ENCODE data around the gene LYAR.

LYAR gene

GRCh38 chr4:4289941-4290850 lies at the start of gene LYAR, which contains the start of gene ZBTB49:
LYAR (minus strand) TSS chr4:4290154; CDS start chr4:4283742, 6,412 bp downstream.
ZBTB49 (plus strand) TSS chr4:4290251; CDS start chr4:4299946, 9,695 bp downstream.
- DNase-seq: peak; percentile 94 to 96 (median 95)

GRCh38 chr4:4339504-4340085 lies 49.6 kb upstream of the LYAR start:
- DNase-seq: no peak

DNA sequence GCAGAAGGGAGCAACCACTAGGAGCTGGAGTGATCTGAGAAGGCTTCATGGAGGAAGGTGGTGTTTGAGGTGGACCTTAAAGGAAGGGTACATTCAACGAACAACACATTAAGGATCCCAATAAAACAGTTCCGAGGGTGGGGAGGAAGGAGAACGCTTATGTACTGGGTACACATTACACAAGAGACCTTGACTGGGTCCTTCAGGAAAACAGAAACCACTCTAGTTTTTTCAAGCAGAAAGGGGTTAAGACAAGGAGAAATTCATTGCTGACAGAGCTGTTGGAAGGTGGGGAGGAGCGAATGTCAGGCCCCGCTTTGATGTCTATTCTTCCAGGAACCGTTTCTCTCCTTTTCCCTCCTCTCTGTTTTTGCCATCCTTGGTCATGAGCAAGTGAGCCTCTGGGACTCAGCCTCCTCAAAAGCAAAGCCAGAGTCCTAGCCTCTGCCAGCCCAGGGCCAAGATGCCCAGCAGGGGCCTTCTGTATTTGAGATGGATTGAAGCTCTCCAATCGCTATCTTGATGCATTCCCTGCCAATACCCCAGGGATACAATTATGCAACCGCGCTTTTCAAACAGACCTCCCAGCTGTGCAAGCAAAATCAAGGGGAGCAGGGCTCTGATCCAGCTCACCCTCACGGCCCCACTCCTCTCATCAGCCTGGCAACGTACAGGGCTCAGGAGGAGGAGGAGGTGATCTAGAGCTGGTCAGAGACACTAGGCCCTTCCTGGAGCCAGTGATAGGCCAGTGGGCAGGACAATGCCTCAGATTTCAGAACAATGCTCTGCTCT lies 48.5 kb upstream of the LYAR start:
- DNase-seq: no peak

DNA sequence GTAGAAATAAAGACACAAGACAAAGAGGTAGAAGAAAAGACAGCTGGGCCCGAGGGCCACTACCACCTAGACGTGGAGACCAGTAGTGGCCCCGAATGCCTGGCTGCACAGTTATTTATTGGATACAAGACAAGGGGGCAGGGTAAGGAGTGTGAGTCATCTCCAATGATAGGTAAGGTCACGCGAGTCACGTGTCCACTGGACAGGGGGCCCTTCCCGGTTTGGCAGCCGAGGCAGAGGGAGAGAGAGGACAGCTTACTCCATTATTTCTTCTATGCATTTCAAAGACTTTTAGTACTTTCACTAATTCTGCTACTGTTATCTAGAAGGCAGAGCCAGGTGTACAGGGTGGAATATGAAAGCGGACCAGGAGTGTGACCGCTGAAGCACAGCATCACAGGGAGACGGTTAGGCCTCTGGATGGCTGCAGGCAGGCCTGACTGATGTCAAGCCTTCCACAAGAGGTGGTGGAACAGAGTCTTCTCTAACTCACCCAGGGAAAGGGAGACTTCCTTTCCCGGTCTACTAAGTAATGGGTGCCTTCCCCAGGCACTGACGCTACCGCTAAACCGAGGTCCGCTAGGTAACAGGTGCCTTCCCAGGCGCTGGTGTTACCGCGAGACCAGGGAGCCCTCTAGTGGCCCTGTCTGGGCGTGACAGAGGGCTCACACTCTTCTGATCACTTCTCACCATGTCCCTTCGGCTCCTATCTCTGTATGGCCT lies 45.0 kb upstream of the LYAR start:
- peak; percentile 52 to 69 (median 59) for DNase-seq

- peak in 2 of 3 donors; percentile 7 to 33 for DNase-seq
Observed at GRCh38 chr4:4333265-4333706, 43.3 kb upstream of the LYAR start.

DNA sequence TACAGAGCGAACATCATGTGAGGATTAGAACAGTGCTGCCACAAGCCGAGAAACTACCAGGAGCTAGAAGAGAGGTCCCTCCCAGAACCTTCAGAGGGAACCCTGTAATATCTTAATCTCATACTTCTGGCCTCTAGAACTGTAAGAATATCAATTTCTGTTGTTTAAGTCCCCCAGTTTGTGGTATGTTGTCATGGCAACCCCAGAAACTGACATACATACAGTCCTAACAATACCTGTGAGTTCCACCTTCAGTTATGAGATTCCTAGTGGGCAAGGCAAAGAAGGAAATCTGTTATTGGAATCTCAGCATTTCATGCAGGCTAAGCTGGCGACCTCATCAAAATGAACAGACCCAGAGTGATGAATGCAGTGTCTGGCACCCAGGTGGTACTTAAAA lies 42.6 kb upstream of the LYAR start:
- DNase-seq: no peak

DNA sequence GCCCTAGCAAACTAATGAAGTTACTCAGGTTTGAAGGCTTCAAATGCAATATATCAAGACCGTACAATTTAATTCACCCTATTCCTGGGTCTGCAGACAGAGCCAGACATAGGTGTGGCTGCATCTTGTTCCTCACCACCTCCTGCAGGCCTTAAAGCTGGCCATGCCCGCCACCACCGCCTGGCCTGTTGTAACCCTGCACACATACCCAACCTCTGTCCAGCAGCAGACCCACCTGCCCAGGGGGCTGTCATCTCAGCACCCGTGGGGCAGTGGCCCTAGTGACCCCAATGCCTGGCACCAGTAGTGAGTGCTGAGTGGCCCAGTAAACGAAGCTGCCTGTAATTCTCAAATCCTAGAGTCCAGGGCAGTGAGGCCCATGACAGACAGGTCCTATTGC lies 40.8 kb upstream of the LYAR start:
- DNase-seq: no peak

DNA sequence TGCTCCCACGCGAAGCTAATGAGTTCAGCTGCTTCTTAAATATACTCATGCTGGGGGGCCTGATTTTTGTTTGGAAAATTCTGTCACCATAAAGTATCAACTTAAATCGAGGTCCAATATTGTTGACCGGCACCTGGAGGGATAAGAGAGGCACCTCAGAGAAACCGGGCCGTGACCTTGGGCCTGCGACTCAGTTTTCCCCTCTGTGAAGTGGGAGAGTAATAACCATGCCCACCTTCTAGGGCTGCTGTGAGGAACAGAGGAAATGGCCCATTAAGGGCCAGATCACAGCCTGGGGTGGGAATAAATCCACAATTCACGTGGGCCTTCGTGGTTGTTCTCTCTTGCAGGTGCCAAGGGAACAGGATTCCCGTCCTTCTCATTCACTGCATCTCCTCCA lies 39.5 kb upstream of the LYAR start:
- no peak for DNase-seq

DNA sequence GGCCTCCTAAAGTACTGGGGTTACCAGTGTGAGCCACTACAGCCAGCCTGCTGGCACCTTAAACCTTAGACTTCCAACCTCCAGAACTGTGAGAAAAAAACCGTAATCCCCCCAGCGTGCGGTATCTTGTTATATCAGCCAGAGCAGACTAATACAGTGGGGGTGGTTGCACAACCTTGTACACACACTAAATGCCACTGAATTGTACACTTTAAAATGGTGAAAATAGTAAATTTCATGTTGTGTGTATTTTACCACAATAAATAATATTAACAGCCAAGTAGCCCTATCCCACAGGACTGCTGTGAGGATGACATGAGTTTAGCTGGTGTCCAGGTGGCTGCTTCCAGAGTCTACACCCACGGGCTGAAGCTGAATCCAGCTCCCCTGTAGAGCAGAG lies 38.9 kb upstream of the LYAR start:
- DNase-seq: no peak

DNA sequence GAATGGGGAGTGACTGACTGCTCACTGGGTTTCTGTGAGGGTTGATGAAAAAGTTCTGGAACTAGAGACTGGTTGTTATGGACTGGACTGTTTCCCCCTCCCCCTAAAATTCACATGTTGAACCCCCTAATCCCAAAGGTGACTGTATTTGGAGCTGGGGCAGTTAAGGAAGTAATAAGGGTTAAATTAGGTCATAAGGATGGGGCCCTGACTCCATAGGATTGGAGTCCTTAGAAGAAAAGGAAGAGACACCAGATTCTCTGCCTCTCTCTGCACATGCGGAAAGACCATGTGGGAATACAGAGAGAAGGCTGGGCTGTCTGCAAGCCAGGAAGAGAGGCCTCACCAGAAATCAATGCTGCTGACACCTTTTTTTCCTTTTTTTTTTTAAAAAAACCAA lies 38.3 kb upstream of the LYAR start:
- DNase-seq: no peak

DNA sequence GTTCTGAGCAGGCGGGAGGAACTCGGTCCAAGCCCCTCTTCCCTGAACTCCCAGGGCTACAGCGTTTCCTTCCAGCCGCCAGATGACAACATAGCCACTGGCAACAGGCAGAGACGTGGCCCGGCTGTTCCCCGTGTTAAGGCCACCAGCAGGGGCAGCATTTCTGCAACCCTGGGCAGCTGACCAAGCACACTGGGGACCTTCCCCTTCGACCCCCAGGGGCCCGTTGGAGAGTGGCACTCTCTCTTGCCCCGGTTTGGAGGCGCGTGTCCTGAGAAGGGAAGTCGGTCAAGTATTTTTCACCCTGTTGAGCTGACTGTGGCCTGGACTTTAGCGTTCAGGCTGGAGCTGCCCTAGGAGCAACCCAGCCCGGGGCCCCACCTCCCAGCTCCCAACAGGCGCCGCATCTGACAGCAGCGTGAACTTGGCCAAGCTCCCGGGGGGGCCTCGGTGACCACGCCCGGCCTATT lies 37.7 kb upstream of the LYAR start:
- peak in 2 of 3 donors; percentile 27 to 41 for DNase-seq

DNA sequence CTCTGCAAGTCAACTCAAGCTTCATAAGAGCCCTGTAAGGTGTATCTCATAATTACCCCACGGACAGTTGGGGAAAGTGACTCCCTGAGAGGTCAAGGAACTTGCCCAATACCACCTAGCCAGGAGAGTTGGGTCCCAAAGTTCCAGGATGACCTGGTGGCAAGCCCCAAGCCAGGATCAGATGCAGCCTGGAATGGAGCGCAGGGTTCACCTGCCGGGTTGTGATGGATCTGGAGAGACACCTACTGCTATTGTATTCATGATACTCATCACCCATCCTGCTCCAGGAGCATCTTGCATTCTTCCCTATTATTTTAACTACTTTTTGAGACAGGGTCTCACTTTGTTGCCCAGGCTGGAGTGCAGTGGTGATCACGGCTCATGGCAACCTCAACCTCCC lies 36.2 kb upstream of the LYAR start:
- no peak for DNase-seq

GRCh38 chr4:4325321-4325720 lies 35.4 kb upstream of the LYAR start:
- no peak for DNase-seq

- DNase-seq: no peak
Observed at GRCh38 chr4:4323705-4324534, 34.0 kb upstream of the LYAR start.

DNA sequence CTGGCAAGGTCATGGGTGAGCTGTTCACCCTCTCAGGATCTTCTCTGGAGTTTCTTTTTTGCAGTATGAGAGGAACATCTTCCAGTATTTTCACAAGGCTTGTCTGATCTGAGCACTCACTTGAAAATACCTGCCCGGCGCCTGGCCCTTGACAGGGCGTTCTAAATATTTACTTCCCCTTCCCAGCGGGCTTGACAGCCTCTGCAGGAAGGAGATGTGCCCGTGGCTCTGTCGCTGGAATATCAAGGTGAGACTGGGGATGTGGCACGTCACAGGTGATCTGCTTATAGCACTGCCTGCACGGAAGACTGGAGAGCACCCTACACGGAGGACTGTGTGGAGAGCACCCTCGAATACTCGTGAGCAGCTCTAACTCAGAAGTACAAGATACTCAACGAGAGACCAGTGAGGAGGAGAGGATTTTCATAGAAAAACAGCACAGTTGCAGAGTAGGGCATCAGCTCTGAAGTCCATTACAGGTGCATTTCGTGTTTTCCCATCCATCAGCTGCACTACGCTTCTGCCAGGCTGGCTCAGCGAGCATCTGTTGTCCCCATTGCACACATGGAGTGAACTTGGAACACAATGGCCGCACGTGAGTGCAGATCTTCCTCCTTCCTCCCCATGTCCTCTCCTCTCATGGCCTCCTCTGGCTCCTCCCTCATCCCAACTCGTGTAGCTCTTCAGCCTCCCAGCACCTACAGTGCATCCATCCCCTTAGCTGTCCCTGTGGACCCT lies 32.2 kb upstream of the LYAR start:
- DNase-seq: no peak

DNA sequence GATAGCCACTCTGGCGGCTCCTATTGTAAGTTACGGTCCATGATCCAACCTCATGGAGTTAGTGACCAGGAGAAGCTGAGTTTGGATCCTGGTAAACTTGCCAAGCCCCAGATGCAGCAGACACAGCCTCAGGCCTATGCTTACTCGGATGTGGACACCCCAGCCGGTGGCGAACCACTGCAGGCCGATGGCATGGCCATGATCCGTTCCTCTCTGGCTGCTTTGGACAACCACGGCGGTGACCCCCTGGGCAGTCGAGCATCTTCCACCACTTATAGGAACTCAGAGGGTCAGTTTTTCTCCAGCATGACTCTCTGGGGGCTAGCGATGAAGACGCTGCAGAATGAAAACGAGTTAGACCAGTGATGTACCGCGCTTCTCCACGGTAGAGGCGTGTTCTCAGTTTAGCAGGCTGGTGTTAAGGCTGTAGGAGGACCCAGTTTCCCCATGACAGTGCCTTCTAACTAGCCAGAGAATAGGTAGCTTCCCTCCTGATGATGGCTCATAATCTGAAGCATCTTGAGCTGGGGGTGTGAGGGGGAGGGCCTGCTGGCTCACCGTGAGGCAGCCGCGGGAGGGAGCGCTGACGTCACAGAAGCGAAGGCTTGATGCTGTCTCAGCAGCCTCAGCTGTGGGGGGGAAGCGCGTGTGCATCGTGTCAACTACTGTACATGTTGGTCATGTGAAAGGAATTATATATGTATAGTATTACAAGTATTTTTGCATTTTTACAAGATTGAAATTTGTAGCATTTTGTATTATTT lies 31.2 kb upstream of the LYAR start:
- DNase-seq: no peak

DNA sequence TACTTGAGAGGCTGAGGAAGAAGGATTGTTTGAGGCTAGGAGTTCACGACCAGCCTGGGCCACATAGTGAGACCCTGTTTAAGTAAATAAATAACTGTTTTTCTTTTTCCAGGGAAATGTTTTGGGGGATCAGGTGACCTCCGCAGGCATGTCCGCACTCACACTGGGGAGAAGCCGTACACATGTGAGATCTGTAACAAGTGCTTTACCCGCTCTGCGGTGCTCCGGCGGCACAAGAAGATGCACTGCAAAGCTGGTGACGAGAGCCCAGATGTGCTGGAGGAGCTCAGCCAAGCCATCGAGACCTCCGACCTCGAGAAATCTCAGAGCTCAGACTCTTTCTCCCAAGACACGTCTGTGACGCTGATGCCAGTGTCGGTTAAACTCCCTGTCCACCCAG lies 30.6 kb upstream of the LYAR start:
- no peak for DNase-seq

- no peak for DNase-seq
Observed at GRCh38 chr4:4317496-4318232, 27.7 kb upstream of the LYAR start.

DNA sequence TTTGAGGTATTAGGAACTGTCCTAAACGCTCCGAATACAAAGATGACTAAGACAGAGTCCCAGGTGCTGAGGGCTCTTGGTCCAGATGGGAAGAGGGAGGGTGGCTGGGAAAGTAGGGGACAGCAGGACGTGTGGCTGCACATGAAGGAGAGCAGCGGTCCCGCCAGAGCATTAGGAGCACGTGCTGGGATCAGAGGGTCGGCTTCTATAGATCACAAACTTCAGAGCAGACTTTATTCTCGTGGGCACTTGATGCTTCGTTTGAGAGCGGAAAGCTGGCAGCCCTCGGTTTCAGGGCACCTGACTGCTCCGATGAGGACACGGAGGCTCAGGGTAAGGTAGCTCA lies 26.2 kb upstream of the LYAR start:
- DNase-seq: no peak

Data from suppressor macrophage treated with lipopolysaccharide for 1 hour (primary cell).